Gastrocnemius medialis (tissue), 4 donors: Measurements from ENCODE around the gene LMAN1. TPM values are rescaled to one million over a fixed set of nuclear protein-coding genes. Genes with fewer than 3 reads are reported as not detected.

Experiments used
- ATAC-seq, 2 donors: fragments of 150-250 bp; one replicate each; pipeline ENCODE4 v1.9.1; 2016
- DNase-seq, 2 donors: peaks; one replicate each; pipeline ENCODE4 v3.0.0-alpha.2; 2019
- H3K27ac ChIP-seq, 4 donors: fragments of 200-600 bp; sonication (generic); 1 replicate in 1 of 4; 2 replicates in 3 of 4; pipeline ENCODE4 v1.5.1; 2016 to 2018; ENCODE audit warnings: mild to moderate bottlenecking in 2 of 4, moderate library complexity in 1 of 4
- H3K27me3 ChIP-seq, 3 donors: fragments of 200-600 bp; sonication (generic) in 2 of 3; 1 replicate in 1 of 3; 2 replicates in 2 of 3; pipeline versions ENCODE4 v1.5.1 to v1.6.0; 2016 to 2019; ENCODE audit warnings: mild to moderate bottlenecking in 1 of 3, moderate library complexity in 1 of 3
- H3K36me3 ChIP-seq, 2 donors: fragments of 200-600 bp; sonication (generic) in 1 of 2; one replicate each; pipeline ENCODE4 v1.5.1; 2017 to 2018
- H3K4me1 ChIP-seq, 2 donors: fragments of 200-600 bp; sonication (generic) in 1 of 2; one replicate each; pipeline ENCODE4 v1.5.1; 2016 to 2017; ENCODE audit warnings: mild to moderate bottlenecking in 2 of 2
- H3K4me3 ChIP-seq, 4 donors: fragments of 200-600 bp; sonication (generic) in 3 of 4; 1 replicate in 1 of 4; 2 replicates in 3 of 4; pipeline ENCODE4 v1.5.1; 2016 to 2019; ENCODE audit warnings: mild to moderate bottlenecking in 2 of 4
- H3K9me3 ChIP-seq, 3 donors: fragments of 200-600 bp; sonication (generic) in 2 of 3; 1 replicate in 1 of 3; 2 replicates in 2 of 3; pipeline ENCODE4 v1.5.1; 2016 to 2019
- POLR2A ChIP-seq, 2 donors: fragments of 450-650 bp; IDR thresholded peaks; one replicate each; pipeline ENCODE4 v1.6.1; 2017; ENCODE audit warnings: antibody characterized with exemption in 2 of 2, mild to moderate bottlenecking in 2 of 2, moderate library complexity in 2 of 2
- in situ Hi-C, 4 donors: fragments of 200-750 bp; cut with MboI; loops; one replicate each; pipeline versions ENCODE4 v1.15.0 to v1.8.0; 2017; ENCODE audit warnings: low sequenced_read_pairs in 4 of 4
- intact Hi-C: fragments of 100-400 bp; cut with DNase I; formaldehyde crosslinking; loops from one replicate; pipeline ENCODE4 v1.15.1; 2023; ENCODE audit warnings: low total_unique reads
- total RNA-seq, 4 donors: library from RNA; depleted of rRNA; stranded (reverse); fragments of >200 nt; gene quantifications; one replicate each; pipeline versions ENCODE4 v1.1.0 to v1.2.3, GENCODE V29; 2016
- TF ChIP-seq, protein P1 (sequence below), 5 experiments: fragments of 450-650 bp in 3 of 5; fragments of 200-600 bp in 2 of 5; sonication (generic) in 2 of 5; IDR thresholded peaks in 4 of 5; conservative IDR thresholded peaks in 1 of 5; 1 replicate in 4 of 5; 2 replicates in 1 of 5; pipeline ENCODE4 v1.5.1; 2016 to 2019; ENCODE audit warnings: antibody characterized with exemption in 5 of 5, mild to moderate bottlenecking in 3 of 5, moderate library complexity in 3 of 5

LMAN1 gene
- total RNA-seq, 4 donors from 2014 or later, result 48.6 to 74.8 (median 59.2) TPM

GRCh38 chr18:59279722-59280121, 79.3 kb downstream of the LMAN1 start:
- DNase-seq, result no peak
- in situ Hi-C loops, result no loop called here
- Histone ChIP-seq H3K4me3 (no peak overlapping the region), H3K27me3 (peaks cover 28 to 50% (median 44%) of the 10 kb centered on the region in 3 donors), H3K4me1 (no peaks in the 10 kb centered on the region), H3K9me3 (no peaks in the 10 kb centered on the region), H3K27ac (no peak overlapping the region), H3K36me3 (no peaks in the 10 kb centered on the region)
- no peak for TF ChIP-seq POLR2A (IDR thresholded peaks at IDR 0.05)
- TF ChIP-seq, protein P1, sequence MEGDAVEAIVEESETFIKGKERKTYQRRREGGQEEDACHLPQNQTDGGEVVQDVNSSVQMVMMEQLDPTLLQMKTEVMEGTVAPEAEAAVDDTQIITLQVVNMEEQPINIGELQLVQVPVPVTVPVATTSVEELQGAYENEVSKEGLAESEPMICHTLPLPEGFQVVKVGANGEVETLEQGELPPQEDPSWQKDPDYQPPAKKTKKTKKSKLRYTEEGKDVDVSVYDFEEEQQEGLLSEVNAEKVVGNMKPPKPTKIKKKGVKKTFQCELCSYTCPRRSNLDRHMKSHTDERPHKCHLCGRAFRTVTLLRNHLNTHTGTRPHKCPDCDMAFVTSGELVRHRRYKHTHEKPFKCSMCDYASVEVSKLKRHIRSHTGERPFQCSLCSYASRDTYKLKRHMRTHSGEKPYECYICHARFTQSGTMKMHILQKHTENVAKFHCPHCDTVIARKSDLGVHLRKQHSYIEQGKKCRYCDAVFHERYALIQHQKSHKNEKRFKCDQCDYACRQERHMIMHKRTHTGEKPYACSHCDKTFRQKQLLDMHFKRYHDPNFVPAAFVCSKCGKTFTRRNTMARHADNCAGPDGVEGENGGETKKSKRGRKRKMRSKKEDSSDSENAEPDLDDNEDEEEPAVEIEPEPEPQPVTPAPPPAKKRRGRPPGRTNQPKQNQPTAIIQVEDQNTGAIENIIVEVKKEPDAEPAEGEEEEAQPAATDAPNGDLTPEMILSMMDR (IDR thresholded peaks at IDR 0.05 in 4 of 5, conservative IDR thresholded peaks at IDR 0.05 in 1 of 5), result no peak
- no peak for ATAC-seq
- intact Hi-C loops, result no loop called here

- no peak for TF ChIP-seq POLR2A (IDR thresholded peaks at IDR 0.05)
- TF ChIP-seq, protein P1 (IDR thresholded peaks at IDR 0.05 in 4 of 5, conservative IDR thresholded peaks at IDR 0.05 in 1 of 5), result no peak
- in situ Hi-C loops (no loop called here), intact Hi-C loops (no loop called here)
- ATAC-seq (no peak), DNase-seq (no peak)
- no peak overlapping the region for H3K27ac ChIP-seq
- no peaks in the 10 kb centered on the region for H3K4me1 ChIP-seq
- no peaks in the 10 kb centered on the region for H3K36me3 ChIP-seq
- no peak overlapping the region for H3K4me3 ChIP-seq
- H3K27me3 ChIP-seq, result peaks cover 34 to 54% (median 49%) of the 10 kb centered on the region in 3 donors
- H3K9me3 ChIP-seq, result no peaks in the 10 kb centered on the region
These were observed 79.9 kb downstream of the LMAN1 start for GRCh38 chr18:59279193-59279592.

DNA sequence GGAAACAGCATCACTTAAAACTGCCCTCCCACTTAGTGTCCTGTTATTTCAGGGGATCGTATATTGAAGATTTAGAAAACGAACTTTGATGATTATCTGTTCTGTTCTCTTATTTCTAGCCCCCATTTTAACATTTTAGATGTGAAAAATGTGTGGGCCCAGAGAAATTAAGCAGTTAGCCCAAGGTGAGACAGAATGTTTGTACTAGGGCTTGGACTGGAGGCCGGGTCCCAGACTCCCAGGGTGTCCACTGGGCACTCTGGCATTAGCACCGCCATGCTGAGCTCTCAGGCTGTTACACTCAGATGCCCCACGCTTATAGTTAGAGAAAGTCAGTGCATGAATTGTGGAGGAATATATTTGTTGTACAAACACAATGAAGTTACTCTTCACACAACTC, 80.3 kb downstream of the LMAN1 start:
- DNase-seq, result no peak
- H3K4me1 ChIP-seq, result no peaks in the 10 kb centered on the region
- no peak for ATAC-seq
- intact Hi-C loops, result no loop called here
- no peaks in the 10 kb centered on the region for H3K9me3 ChIP-seq
- no peak overlapping the region for H3K27ac ChIP-seq
- TF ChIP-seq, protein P1 (IDR thresholded peaks at IDR 0.05 in 4 of 5, conservative IDR thresholded peaks at IDR 0.05 in 1 of 5), result no peak
- no peak for TF ChIP-seq POLR2A (IDR thresholded peaks at IDR 0.05)
- no peak overlapping the region for H3K4me3 ChIP-seq
- in situ Hi-C loops, result no loop called here
- H3K27me3 ChIP-seq, result peaks cover 38 to 58% (median 53%) of the 10 kb centered on the region in 3 donors
- no peaks in the 10 kb centered on the region for H3K36me3 ChIP-seq

Other genes with a start within 250 kb of the LMAN1 start
- gene SEC11C, start 219.4 kb downstream of the LMAN1 start, total RNA-seq, result 10 to 100 TPM in 3 of 4 donors, 1 to 10 TPM in 1; 7.7 to 17.1 (median 13.1) TPM
- gene GRP, start 139.1 kb downstream of the LMAN1 start, total RNA-seq, result not detected
- not detected for gene RAX, start 85.8 kb downstream of the LMAN1 start, total RNA-seq
- gene CPLX4, start 40.6 kb downstream of the LMAN1 start, total RNA-seq, result not detected